ENCODE data around the gene ACSF3. TPM values are rescaled to one million over a fixed set of nuclear protein-coding genes. Genes with fewer than 3 reads are reported as not detected.

Gene ACSF3
- total and polyA plus RNA-seq, 4 donors = 15.3 to 27.3 (median 18.8) TPM

GRCh38 chr16:89160977-89161701, 67.5 kb downstream of the ACSF3 start (continued):
- TF ChIP-seq RAD21 (IDR thresholded peaks at IDR 0.05) = no peak

DNA sequence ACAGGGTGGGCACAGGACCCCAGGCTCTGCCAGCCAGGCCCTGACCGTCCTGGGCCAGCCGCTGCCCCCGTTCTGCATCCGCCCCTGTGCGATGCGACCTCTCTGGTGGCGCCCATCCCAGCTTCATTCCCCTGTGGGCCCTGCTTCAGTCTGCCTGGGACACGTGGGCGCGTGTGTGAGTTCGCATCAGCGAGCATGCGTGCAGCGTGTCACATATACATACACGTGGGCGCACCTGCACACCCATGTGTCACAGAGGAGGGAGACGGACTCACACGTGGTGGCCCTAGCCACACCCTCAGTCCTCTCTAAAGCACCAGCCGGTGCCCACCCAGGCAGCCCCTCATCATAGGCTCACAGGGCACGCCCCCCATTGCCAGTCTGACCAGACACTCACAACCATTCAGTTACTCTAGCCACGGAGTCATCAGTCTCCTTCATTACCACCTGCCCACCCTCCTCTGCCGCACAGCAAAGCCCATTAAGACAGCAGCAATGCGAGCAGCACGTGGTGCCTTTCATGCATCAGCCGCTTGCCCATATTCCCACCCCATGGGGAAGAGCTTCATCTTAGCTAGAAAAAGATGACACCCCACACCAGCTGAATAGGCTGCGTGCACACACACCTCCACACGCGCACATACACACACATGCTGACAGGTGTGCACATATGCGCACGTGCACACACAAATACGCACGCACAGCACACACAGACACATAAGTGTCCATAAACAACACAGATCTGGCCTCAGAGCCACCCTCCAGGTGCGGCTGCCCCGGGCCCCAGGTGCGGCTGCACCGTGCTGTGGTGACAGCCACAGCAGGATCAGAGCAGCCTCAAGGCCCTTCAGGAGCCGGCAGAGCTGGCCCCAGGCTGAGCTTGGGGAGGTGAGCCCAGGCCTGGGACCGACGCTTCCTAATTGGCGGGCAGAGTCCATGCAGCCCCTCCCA, 68.4 kb downstream of the ACSF3 start:
- WGBS = 83% methylated on average over 40 of the region's 40 CpGs

More for the DNA sequence above, 68.4 kb downstream of the ACSF3 start:
- no peak for DNase-seq (ENCODE audit: low spot score)
- H3K36me3 ChIP-seq (ENCODE audit: control insufficient read depth in 4 of 4, insufficient read depth in 3 of 4, low read depth in 1 of 4, low read length in 3 of 4) = no peaks in the 10 kb centered on the region
- H3K27me3 ChIP-seq (ENCODE audit: control insufficient read depth in 4 of 4, insufficient read depth in 4 of 4, low read length in 3 of 4) = no peaks in the 10 kb centered on the region
- no peak overlapping the region for H3K9ac ChIP-seq (ENCODE audit: low read depth in 1 of 2, low read length in 2 of 2)
- H3K4me3 ChIP-seq (ENCODE audit: low read depth in 1 of 3, low read length in 3 of 3) = no peak overlapping the region
- no peak overlapping the region for H3K27ac ChIP-seq (ENCODE audit: low read depth in 1 of 2, low read length in 2 of 2)
- H3K4me1 ChIP-seq (ENCODE audit: control insufficient read depth in 4 of 4, insufficient read depth in 4 of 4, low read length in 3 of 4) = peaks cover 0 to 2% (median 0%) of the 10 kb centered on the region in 4 donors
- H3K9me3 ChIP-seq (ENCODE audit: control insufficient read depth in 4 of 4, low read length in 3 of 4) = no peaks in the 10 kb centered on the region
- TF ChIP-seq HNF4G (IDR thresholded peaks at IDR 0.05) (no peak), YY1 (IDR thresholded peaks at IDR 0.05) (no peak), NR2F2 (IDR thresholded peaks at IDR 0.05) (no peak), MAX (IDR thresholded peaks at IDR 0.05) (no peak), RAD21 (IDR thresholded peaks at IDR 0.05) (no peak), JUND (IDR thresholded peaks at IDR 0.05) (no peak), TAF1 (conservative IDR thresholded peaks at IDR 0.05) (no peak), HNF4A (conservative IDR thresholded peaks at IDR 0.05) (no peak), ZBTB33 (IDR thresholded peaks at IDR 0.05) (no peak), FOXA2 (IDR thresholded peaks at IDR 0.05) (no peak)
- TF ChIP-seq, protein P1, sequence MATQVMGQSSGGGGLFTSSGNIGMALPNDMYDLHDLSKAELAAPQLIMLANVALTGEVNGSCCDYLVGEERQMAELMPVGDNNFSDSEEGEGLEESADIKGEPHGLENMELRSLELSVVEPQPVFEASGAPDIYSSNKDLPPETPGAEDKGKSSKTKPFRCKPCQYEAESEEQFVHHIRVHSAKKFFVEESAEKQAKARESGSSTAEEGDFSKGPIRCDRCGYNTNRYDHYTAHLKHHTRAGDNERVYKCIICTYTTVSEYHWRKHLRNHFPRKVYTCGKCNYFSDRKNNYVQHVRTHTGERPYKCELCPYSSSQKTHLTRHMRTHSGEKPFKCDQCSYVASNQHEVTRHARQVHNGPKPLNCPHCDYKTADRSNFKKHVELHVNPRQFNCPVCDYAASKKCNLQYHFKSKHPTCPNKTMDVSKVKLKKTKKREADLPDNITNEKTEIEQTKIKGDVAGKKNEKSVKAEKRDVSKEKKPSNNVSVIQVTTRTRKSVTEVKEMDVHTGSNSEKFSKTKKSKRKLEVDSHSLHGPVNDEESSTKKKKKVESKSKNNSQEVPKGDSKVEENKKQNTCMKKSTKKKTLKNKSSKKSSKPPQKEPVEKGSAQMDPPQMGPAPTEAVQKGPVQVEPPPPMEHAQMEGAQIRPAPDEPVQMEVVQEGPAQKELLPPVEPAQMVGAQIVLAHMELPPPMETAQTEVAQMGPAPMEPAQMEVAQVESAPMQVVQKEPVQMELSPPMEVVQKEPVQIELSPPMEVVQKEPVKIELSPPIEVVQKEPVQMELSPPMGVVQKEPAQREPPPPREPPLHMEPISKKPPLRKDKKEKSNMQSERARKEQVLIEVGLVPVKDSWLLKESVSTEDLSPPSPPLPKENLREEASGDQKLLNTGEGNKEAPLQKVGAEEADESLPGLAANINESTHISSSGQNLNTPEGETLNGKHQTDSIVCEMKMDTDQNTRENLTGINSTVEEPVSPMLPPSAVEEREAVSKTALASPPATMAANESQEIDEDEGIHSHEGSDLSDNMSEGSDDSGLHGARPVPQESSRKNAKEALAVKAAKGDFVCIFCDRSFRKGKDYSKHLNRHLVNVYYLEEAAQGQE (IDR thresholded peaks at IDR 0.05) = no peak
- TF ChIP-seq, protein P2, sequence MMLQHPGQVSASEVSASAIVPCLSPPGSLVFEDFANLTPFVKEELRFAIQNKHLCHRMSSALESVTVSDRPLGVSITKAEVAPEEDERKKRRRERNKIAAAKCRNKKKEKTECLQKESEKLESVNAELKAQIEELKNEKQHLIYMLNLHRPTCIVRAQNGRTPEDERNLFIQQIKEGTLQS (IDR thresholded peaks at IDR 0.05) = no peak
